HCT116 (cell line): Measurements from ENCODE around the gene TATDN2. TPM values are rescaled to one million over a fixed set of nuclear protein-coding genes. Genes with fewer than 3 reads are reported as not detected.

Experiments
- ATAC-seq: fragments of 200-7000 bp; cut with Tn5 transposase; 2 replicates; pipeline ENCODE4 v1.9.1; 2020; ENCODE audit warnings: mild to moderate bottlenecking, moderate library complexity
- BruUV-seq: library from RNA; stranded (reverse); fragments of 400-500 nt; replicated peaks from 2 replicates; lab custom pipeline; 2021; lab: Mats Ljungman, UMichigan
- CTCF ChIA-PET: fragments of 300-600 bp; sonication (Branson Sonifier 250); formaldehyde crosslinking; loops from one replicate; lab custom pipeline; 2021; ENCODE audit warnings: antibody characterized with exemption; lab: Charles Lee
- POLR2A ChIA-PET: fragments of 300-600, 350-600 bp; sonication (Branson Sonifier 250); formaldehyde crosslinking; loops from one replicate; lab custom pipeline; 2021; ENCODE audit warnings: antibody characterized with exemption; lab: Charles Lee
- RAD21 ChIA-PET, 2 experiments: fragments of 300-600 bp; sonication (Branson Sonifier 250); formaldehyde crosslinking; loops; one replicate each; lab custom pipeline; 2023; ENCODE audit warnings: low total read pairs in 2 of 2; ENCODE audit not compliant: uncharacterized antibody in 2 of 2, unreplicated experiment in 2 of 2, low non-redundant PET in 1 of 2; lab: Charles Lee
- DNase-seq: peaks from one replicate; pipeline ENCODE4 v3.0.0-alpha.2; 2010; ENCODE audit warnings: low read depth, low spot score
- H2AFZ ChIP-seq: fragments of 200-600 bp; shearing (Covaris generic), sonication (generic); 2 replicates; pipeline ENCODE4 v1.6.1; 2017; ENCODE audit warnings: low read depth, mixed run types, mixed read lengths, antibody characterized with exemption, low read length; ENCODE audit not compliant: poor library complexity, severe bottlenecking
- H3K27ac ChIP-seq: 2 replicates; pipeline ENCODE4 v1.5.1; 2012; ENCODE audit warnings: low read depth, low read length
- H3K27me3 ChIP-seq: fragments of 200-600 bp; sonication (generic); 2 replicates; pipeline ENCODE4 v1.6.1; 2016; ENCODE audit warnings: mixed run types, low read length, mixed read lengths; ENCODE audit not compliant: insufficient read depth
- H3K36me3 ChIP-seq, 2 experiments: fragments of 200-500 bp in 1 of 2; fragments of 200-600 bp in 1 of 2; sonication (Bioruptor generic) in 1 of 2; sonication (generic) in 1 of 2; 2 replicates each; pipeline versions ENCODE4 v1.5.1 to v1.6.1; 2014 to 2016; ENCODE audit warnings: low read length in 2 of 2, inconsistent platforms in 1 of 2, mixed read lengths in 1 of 2, mixed run types in 1 of 2; ENCODE audit not compliant: insufficient read depth in 2 of 2, control insufficient read depth in 1 of 2
- H3K4me1 ChIP-seq, 2 experiments: fragments of 200-600 bp in 1 of 2; sonication (generic) in 1 of 2; 2 replicates each; pipeline versions ENCODE4 v1.5.1 to v1.6.1; 2012 to 2017; ENCODE audit warnings: low read length in 2 of 2, inconsistent platforms in 1 of 2, mild to moderate bottlenecking in 1 of 2, mixed read lengths in 1 of 2, mixed run types in 1 of 2, moderate library complexity in 1 of 2; ENCODE audit not compliant: insufficient read depth in 2 of 2, control insufficient read depth in 1 of 2
- H3K4me2 ChIP-seq: fragments of 200-600 bp; sonication (generic); 2 replicates; pipeline ENCODE4 v1.6.1; 2017; ENCODE audit warnings: mixed run types, low read length, mixed read lengths
- H3K4me3 ChIP-seq, 2 experiments: fragments of 200-600 bp in 1 of 2; sonication (generic) in 1 of 2; replicated peaks in 1 of 2; 2 replicates each; pipeline ENCODE4 v1.5.1; 2011 to 2016; ENCODE audit warnings: low read length in 2 of 2, control low read depth in 1 of 2, low read depth in 1 of 2, mild to moderate bottlenecking in 1 of 2, mixed read lengths in 1 of 2, mixed run types in 1 of 2
- H3K79me2 ChIP-seq: fragments of 200-600 bp; sonication (generic); 2 replicates; pipeline ENCODE4 v1.6.1; 2017; ENCODE audit warnings: mild to moderate bottlenecking, mixed run types, low read length, moderate library complexity, mixed read lengths; ENCODE audit not compliant: insufficient read depth
- H3K9ac ChIP-seq: fragments of 200-600 bp; sonication (generic); 2 replicates; pipeline ENCODE4 v1.6.1; 2016; ENCODE audit warnings: low read length, mixed read lengths
- H3K9me2 ChIP-seq: fragments of 200-600 bp; sonication (generic), shearing (Covaris generic); 2 replicates; pipeline ENCODE4 v1.6.1; 2017; ENCODE audit warnings: mixed run types, mild to moderate bottlenecking, moderate library complexity; ENCODE audit not compliant: insufficient read depth
- H3K9me3 ChIP-seq, 2 experiments: fragments of 200-500 bp in 1 of 2; fragments of 200-600 bp in 1 of 2; sonication (Bioruptor generic) in 1 of 2; sonication (generic) in 1 of 2; 2 replicates each; pipeline ENCODE4 v1.6.1; 2014 to 2017; ENCODE audit warnings: low read length in 2 of 2, mixed read lengths in 2 of 2, inconsistent platforms in 1 of 2, low read depth in 1 of 2, mild to moderate bottlenecking in 1 of 2, mixed run types in 1 of 2, moderate library complexity in 1 of 2; ENCODE audit not compliant: control insufficient read depth in 1 of 2, insufficient read depth in 1 of 2
- H4K20me1 ChIP-seq: fragments of 200-600 bp; sonication (generic), shearing (Covaris generic); 2 replicates; pipeline ENCODE4 v1.6.1; 2017; ENCODE audit warnings: mixed run types, mild to moderate bottlenecking, moderate library complexity; ENCODE audit not compliant: insufficient read depth
- CBX3 ChIP-seq: IDR thresholded peaks from 2 replicates; pipeline ENCODE4 v1.6.1; 2012; ENCODE audit warnings: low read depth
- CEBPB ChIP-seq: IDR thresholded peaks from 2 replicates; pipeline ENCODE4 v1.6.1; 2012; ENCODE audit warnings: low read depth
- ELF1 ChIP-seq: IDR thresholded peaks from 2 replicates; pipeline ENCODE4 v1.6.1; 2012; ENCODE audit warnings: low read depth, borderline replicate concordance
- EZH2 ChIP-seq: fragments of 200-600 bp; sonication (generic); IDR thresholded peaks from 2 replicates; pipeline ENCODE4 v1.6.1; 2017; ENCODE audit warnings: antibody characterized with exemption, mixed run types
- EZH2phosphoT487 ChIP-seq: fragments of 200-600 bp; IDR thresholded peaks from 2 replicates; pipeline ENCODE4 v1.6.1; 2018; ENCODE audit warnings: antibody characterized with exemption, borderline replicate concordance
- FOSL1 ChIP-seq: IDR thresholded peaks from 2 replicates; pipeline ENCODE4 v1.6.1; 2012; ENCODE audit warnings: low read depth
- JUND ChIP-seq: IDR thresholded peaks from 2 replicates; pipeline ENCODE4 v1.6.1; 2012
- POLR2AphosphoS5 ChIP-seq: IDR thresholded peaks from 2 replicates; pipeline ENCODE4 v1.6.1; 2011; ENCODE audit warnings: mild to moderate bottlenecking, low read depth, low read length, moderate library complexity
- RAD21 ChIP-seq: IDR thresholded peaks from 2 replicates; pipeline ENCODE4 v1.6.1; 2012; ENCODE audit warnings: low read depth, mild to moderate bottlenecking
- SIN3A ChIP-seq: IDR thresholded peaks from 2 replicates; pipeline ENCODE4 v1.6.1; 2012; ENCODE audit warnings: low read depth
- YY1 ChIP-seq: IDR thresholded peaks from 2 replicates; pipeline ENCODE4 v1.6.1; 2011; ENCODE audit warnings: low read length, low read depth, moderate library complexity, mild to moderate bottlenecking; ENCODE audit not compliant: insufficient replicate concordance; ENCODE audit errors: extremely low read depth
- ZFX ChIP-seq: fragments of 450-650 bp; IDR thresholded peaks from 2 replicates; pipeline ENCODE4 v1.6.1; 2017
- ZNF274 ChIP-seq: fragments of 200-500 bp; sonication (Bioruptor generic); IDR thresholded peaks from 2 replicates; pipeline ENCODE4 v1.6.1; 2014; ENCODE audit warnings: mild to moderate bottlenecking, low read depth, low read length, inconsistent platforms
- intact Hi-C: fragments of 100-400 bp; cut with micrococcal nuclease; formaldehyde crosslinking; loops from 2 replicates; pipeline ENCODE4 v1.10.0; 2022
- total RNA-seq: library from RNA; stranded (reverse); gene quantifications from one replicate; pipeline ENCODE4 v1.2.1, GENCODE V29; 2021; ENCODE audit not compliant: unreplicated experiment
- TF ChIP-seq, protein P1 (sequence below): IDR thresholded peaks from 2 replicates; pipeline ENCODE4 v1.6.1; 2012
- TF ChIP-seq, protein P2 (sequence below): IDR thresholded peaks from 2 replicates; pipeline ENCODE4 v1.6.1; 2011; ENCODE audit warnings: mild to moderate bottlenecking, low read length, moderate library complexity; ENCODE audit not compliant: insufficient replicate concordance; ENCODE audit errors: extremely low read depth
- TF ChIP-seq, protein P3 (sequence below): IDR thresholded peaks from 2 replicates; pipeline ENCODE4 v1.6.1; 2012; ENCODE audit warnings: low read depth
- TF ChIP-seq, protein P4 (sequence below), 3 experiments: fragments of 200-600 bp in 1 of 3; sonication (generic) in 1 of 3; IDR thresholded peaks in 2 of 3; conservative IDR thresholded peaks in 1 of 3; 2 replicates each; pipeline ENCODE4 v1.5.1; 2012 to 2017; ENCODE audit warnings: low read depth in 2 of 3, low read length in 2 of 3, antibody characterized with exemption in 1 of 3, borderline replicate concordance in 1 of 3, control low read depth in 1 of 3, mild to moderate bottlenecking in 1 of 3, mixed read lengths in 1 of 3, mixed run types in 1 of 3, moderate library complexity in 1 of 3; ENCODE audit not compliant: insufficient read depth in 1 of 3

The TATDN2 gene
- total RNA-seq, 1 experiment from 2014 or later = 26.8 TPM

DNA sequence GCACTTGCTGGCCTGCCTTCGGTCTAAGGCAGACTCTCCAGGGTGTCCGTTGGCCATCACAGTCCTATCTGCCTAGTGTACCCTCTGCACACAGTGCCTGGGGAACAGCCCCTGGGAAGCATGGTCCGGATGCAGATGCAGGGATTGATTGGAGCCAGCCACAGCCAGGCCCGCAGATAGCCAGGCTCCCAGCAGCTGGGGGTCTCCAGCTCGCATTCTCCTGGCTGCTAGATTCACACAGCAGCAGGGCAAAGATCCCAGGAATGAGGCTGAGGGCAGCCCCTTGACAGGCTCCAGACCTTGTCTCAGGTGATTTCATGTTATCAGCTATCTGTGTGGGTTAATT, 42.1 kb upstream of the TATDN2 start (continued):
- TF ChIP-seq CEBPB (no peak), ZFX (no peak), ZNF274 (no peak), JUND (no peak)
- TF ChIP-seq, protein P1, sequence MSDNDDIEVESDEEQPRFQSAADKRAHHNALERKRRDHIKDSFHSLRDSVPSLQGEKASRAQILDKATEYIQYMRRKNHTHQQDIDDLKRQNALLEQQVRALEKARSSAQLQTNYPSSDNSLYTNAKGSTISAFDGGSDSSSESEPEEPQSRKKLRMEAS = no peak

DNA sequence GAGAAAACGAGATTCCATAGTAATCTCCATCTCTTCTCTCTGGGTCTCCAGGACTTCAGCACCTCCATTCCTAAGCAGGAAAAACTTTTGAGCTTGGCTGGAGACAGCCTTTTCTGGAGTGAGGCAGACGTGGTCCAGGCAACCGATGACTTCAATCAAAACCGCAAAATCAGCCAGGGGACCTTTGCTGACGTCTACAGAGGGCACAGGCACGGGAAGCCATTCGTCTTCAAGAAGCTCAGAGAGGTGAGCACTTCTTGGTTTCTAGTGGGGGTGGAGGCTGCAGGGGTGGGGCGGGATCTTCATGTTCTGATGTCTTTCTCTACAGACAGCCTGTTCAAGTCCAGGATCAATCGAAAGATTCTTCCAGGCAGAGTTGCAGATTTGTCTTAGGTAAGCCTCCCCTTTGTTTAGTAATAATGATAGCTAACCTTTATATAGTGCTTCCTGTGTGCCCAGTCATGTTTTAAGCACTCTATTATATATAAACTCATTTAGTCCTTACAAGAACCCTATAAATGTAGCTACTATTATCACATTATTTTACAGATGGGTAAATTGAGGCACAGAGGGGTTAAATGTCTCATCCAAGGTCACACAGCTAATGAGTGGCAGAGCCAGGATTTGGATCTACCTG, 35.0 kb upstream of the TATDN2 start:
- no peaks in the 10 kb centered on the region for H3K9me2 ChIP-seq
- H3K4me2 ChIP-seq = no peak overlapping the region
- no peak overlapping the region for H3K4me3 ChIP-seq
- ATAC-seq (no peak), DNase-seq (no peak)
- RAD21 ChIA-PET = no interaction called here
- POLR2A ChIA-PET = interaction anchor here (2.0 kb wide), 1 partner anchor 9 kb away, joined by 6 read pairs; no protein-coding TSS in a partner anchor
- H3K27me3 ChIP-seq = no peaks in the 10 kb centered on the region
- no peak overlapping the region for H2AFZ ChIP-seq
- H3K79me2 ChIP-seq = no peaks in the 10 kb centered on the region
- no peaks in the 10 kb centered on the region for H3K36me3 ChIP-seq
- no peak overlapping the region for H3K9ac ChIP-seq
- no peaks in the 10 kb centered on the region; a peak in 1 of 4 replicates for H3K4me1 ChIP-seq
- BruUV-seq = no TSS peak
- CTCF ChIA-PET = no interaction called here
- no peaks in the 10 kb centered on the region for H3K9me3 ChIP-seq
- H4K20me1 ChIP-seq = no peaks in the 10 kb centered on the region
- no peak overlapping the region for H3K27ac ChIP-seq
- intact Hi-C loops = no loop called here
- no peak for TF ChIP-seq ZNF274
- no peak for TF ChIP-seq CEBPB
- TF ChIP-seq, protein P2, sequence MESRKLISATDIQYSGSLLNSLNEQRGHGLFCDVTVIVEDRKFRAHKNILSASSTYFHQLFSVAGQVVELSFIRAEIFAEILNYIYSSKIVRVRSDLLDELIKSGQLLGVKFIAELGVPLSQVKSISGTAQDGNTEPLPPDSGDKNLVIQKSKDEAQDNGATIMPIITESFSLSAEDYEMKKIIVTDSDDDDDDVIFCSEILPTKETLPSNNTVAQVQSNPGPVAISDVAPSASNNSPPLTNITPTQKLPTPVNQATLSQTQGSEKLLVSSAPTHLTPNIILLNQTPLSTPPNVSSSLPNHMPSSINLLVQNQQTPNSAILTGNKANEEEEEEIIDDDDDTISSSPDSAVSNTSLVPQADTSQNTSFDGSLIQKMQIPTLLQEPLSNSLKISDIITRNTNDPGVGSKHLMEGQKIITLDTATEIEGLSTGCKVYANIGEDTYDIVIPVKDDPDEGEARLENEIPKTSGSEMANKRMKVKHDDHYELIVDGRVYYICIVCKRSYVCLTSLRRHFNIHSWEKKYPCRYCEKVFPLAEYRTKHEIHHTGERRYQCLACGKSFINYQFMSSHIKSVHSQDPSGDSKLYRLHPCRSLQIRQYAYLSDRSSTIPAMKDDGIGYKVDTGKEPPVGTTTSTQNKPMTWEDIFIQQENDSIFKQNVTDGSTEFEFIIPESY = no peak
- TF ChIP-seq EZH2phosphoT487 = no peak
- no peak for TF ChIP-seq JUND
- no peak for TF ChIP-seq FOSL1
- no peak for TF ChIP-seq ELF1
- TF ChIP-seq CBX3 = no peak
- no peak for TF ChIP-seq RAD21
- TF ChIP-seq, protein P3, sequence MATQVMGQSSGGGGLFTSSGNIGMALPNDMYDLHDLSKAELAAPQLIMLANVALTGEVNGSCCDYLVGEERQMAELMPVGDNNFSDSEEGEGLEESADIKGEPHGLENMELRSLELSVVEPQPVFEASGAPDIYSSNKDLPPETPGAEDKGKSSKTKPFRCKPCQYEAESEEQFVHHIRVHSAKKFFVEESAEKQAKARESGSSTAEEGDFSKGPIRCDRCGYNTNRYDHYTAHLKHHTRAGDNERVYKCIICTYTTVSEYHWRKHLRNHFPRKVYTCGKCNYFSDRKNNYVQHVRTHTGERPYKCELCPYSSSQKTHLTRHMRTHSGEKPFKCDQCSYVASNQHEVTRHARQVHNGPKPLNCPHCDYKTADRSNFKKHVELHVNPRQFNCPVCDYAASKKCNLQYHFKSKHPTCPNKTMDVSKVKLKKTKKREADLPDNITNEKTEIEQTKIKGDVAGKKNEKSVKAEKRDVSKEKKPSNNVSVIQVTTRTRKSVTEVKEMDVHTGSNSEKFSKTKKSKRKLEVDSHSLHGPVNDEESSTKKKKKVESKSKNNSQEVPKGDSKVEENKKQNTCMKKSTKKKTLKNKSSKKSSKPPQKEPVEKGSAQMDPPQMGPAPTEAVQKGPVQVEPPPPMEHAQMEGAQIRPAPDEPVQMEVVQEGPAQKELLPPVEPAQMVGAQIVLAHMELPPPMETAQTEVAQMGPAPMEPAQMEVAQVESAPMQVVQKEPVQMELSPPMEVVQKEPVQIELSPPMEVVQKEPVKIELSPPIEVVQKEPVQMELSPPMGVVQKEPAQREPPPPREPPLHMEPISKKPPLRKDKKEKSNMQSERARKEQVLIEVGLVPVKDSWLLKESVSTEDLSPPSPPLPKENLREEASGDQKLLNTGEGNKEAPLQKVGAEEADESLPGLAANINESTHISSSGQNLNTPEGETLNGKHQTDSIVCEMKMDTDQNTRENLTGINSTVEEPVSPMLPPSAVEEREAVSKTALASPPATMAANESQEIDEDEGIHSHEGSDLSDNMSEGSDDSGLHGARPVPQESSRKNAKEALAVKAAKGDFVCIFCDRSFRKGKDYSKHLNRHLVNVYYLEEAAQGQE = no peak
- TF ChIP-seq, protein P4, sequence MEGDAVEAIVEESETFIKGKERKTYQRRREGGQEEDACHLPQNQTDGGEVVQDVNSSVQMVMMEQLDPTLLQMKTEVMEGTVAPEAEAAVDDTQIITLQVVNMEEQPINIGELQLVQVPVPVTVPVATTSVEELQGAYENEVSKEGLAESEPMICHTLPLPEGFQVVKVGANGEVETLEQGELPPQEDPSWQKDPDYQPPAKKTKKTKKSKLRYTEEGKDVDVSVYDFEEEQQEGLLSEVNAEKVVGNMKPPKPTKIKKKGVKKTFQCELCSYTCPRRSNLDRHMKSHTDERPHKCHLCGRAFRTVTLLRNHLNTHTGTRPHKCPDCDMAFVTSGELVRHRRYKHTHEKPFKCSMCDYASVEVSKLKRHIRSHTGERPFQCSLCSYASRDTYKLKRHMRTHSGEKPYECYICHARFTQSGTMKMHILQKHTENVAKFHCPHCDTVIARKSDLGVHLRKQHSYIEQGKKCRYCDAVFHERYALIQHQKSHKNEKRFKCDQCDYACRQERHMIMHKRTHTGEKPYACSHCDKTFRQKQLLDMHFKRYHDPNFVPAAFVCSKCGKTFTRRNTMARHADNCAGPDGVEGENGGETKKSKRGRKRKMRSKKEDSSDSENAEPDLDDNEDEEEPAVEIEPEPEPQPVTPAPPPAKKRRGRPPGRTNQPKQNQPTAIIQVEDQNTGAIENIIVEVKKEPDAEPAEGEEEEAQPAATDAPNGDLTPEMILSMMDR (IDR thresholded peaks at IDR 0.05 in 2 of 3, conservative IDR thresholded peaks at IDR 0.05 in 1 of 3; ENCODE audit: borderline replicate concordance in 1 of 3, insufficient read depth in 1 of 3, low read depth in 2 of 3, low read length in 2 of 3) = no peak
- no peak for TF ChIP-seq YY1
- TF ChIP-seq POLR2AphosphoS5 = no peak
- TF ChIP-seq EZH2 = no peak
- TF ChIP-seq, protein P1 = no peak
- no peak for TF ChIP-seq ZFX
- TF ChIP-seq SIN3A = no peak
